ENCODE measurements around the gene DDX47. TPM values are rescaled to one million over a fixed set of nuclear protein-coding genes. Genes with fewer than 3 reads are reported as not detected.

The DDX47 gene
- total and polyA plus RNA-seq, 4 donors, result 20.2 to 37.2 (median 25.9) TPM

GRCh38 chr12:12877153-12877768, 64.1 kb downstream of the DDX47 start:
- Histone ChIP-seq H3K27me3 (ENCODE audit: control insufficient read depth in 4 of 4, insufficient read depth in 4 of 4, low read length in 3 of 4) (no peaks in the 10 kb centered on the region), H3K36me3 (ENCODE audit: control insufficient read depth in 4 of 4, insufficient read depth in 3 of 4, low read depth in 1 of 4, low read length in 3 of 4) (no peaks in the 10 kb centered on the region), H3K9me3 (ENCODE audit: control insufficient read depth in 4 of 4, low read length in 3 of 4) (no peaks in the 10 kb centered on the region), H3K4me3 (ENCODE audit: low read depth in 1 of 3, low read length in 3 of 3) (no peak overlapping the region), H3K9ac (ENCODE audit: low read depth in 1 of 2, low read length in 2 of 2) (no peak overlapping the region), H3K27ac (ENCODE audit: low read depth in 1 of 2, low read length in 2 of 2) (no peak overlapping the region), H3K4me1 (ENCODE audit: control insufficient read depth in 4 of 4, insufficient read depth in 4 of 4, low read length in 3 of 4) (no peaks in the 10 kb centered on the region)
- DNase-seq (ENCODE audit: low spot score), result no peak
- 69% methylated on average over 5 of the region's 5 CpGs for WGBS
- TF ChIP-seq, protein P1, sequence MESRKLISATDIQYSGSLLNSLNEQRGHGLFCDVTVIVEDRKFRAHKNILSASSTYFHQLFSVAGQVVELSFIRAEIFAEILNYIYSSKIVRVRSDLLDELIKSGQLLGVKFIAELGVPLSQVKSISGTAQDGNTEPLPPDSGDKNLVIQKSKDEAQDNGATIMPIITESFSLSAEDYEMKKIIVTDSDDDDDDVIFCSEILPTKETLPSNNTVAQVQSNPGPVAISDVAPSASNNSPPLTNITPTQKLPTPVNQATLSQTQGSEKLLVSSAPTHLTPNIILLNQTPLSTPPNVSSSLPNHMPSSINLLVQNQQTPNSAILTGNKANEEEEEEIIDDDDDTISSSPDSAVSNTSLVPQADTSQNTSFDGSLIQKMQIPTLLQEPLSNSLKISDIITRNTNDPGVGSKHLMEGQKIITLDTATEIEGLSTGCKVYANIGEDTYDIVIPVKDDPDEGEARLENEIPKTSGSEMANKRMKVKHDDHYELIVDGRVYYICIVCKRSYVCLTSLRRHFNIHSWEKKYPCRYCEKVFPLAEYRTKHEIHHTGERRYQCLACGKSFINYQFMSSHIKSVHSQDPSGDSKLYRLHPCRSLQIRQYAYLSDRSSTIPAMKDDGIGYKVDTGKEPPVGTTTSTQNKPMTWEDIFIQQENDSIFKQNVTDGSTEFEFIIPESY (IDR thresholded peaks at IDR 0.05), result no peak
- TF ChIP-seq CTCF (IDR thresholded peaks at IDR 0.05; ENCODE audit: low read depth, low read length, missing input control), result no peak
- no peak for TF ChIP-seq TAF1 (conservative IDR thresholded peaks at IDR 0.05)
- TF ChIP-seq FOXA1 (IDR thresholded peaks at IDR 0.05), result no peak
- TF ChIP-seq EGR1 (IDR thresholded peaks at IDR 0.05; ENCODE audit: low read depth in 2 of 2), result no peak
- TF ChIP-seq, protein P2, sequence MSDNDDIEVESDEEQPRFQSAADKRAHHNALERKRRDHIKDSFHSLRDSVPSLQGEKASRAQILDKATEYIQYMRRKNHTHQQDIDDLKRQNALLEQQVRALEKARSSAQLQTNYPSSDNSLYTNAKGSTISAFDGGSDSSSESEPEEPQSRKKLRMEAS (IDR thresholded peaks at IDR 0.05), result no peak
- no peak for TF ChIP-seq NR2F2 (IDR thresholded peaks at IDR 0.05)

DNA sequence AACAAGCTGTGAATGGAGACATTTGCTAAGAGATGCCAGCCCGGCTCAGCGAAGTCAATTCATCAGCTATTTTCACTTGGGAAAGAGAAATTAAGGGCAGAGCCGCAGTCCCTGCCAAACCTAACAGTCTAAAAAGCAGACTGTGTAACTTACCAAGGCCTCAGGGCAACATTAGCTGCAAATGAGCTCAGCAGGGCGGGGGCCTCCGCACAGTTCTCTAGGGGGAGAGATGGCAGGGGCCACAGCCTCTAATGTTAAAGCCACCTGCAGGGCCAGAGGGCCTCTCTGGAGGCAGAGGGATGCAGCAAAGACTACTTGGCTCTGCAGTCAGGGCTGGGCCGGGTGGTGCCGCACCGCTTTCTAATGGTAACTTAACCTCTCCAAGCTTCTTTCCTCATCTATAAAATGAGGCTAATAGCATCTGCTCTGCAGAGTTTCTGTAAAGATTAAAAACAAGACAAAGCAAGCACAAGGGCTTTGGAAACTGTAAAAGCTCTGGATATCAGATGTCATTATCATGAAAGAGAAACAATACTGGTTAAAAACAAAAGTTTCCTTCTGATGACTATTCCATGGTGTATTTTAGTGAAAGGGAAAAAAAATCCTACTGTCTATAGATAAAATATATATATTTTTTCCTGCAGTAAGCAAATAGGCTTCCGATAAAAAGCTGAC, 64.8 kb downstream of the DDX47 start:
- H3K27me3 ChIP-seq (ENCODE audit: control insufficient read depth in 4 of 4, insufficient read depth in 4 of 4, low read length in 3 of 4), result no peaks in the 10 kb centered on the region
- no peak overlapping the region for H3K4me3 ChIP-seq (ENCODE audit: low read depth in 1 of 3, low read length in 3 of 3)
- no peak overlapping the region for H3K9ac ChIP-seq (ENCODE audit: low read depth in 1 of 2, low read length in 2 of 2)
- no peaks in the 10 kb centered on the region for H3K36me3 ChIP-seq (ENCODE audit: control insufficient read depth in 4 of 4, insufficient read depth in 3 of 4, low read depth in 1 of 4, low read length in 3 of 4)
- TF ChIP-seq EGR1 (IDR thresholded peaks at IDR 0.05; ENCODE audit: low read depth in 2 of 2) (no peak), FOXA1 (IDR thresholded peaks at IDR 0.05) (no peak), JUND (IDR thresholded peaks at IDR 0.05) (no peak), GABPA (IDR thresholded peaks at IDR 0.05 in 1 of 2, conservative IDR thresholded peaks at IDR 0.05 in 1 of 2) (no peak), REST (IDR thresholded peaks at IDR 0.05) (no peak), NR2F2 (IDR thresholded peaks at IDR 0.05) (no peak), YY1 (IDR thresholded peaks at IDR 0.05) (no peak), HNF4G (IDR thresholded peaks at IDR 0.05) (no peak), ATF3 (IDR thresholded peaks at IDR 0.05) (no peak), CTCF (IDR thresholded peaks at IDR 0.05; ENCODE audit: low read depth, low read length, missing input control) (no peak)
- TF ChIP-seq, protein P2 (IDR thresholded peaks at IDR 0.05), result no peak
- H3K27ac ChIP-seq (ENCODE audit: low read depth in 1 of 2, low read length in 2 of 2), result no peak overlapping the region
- 88% methylated on average over 9 of the region's 9 CpGs for WGBS
- DNase-seq (ENCODE audit: low spot score), result no peak
- no peaks in the 10 kb centered on the region for H3K9me3 ChIP-seq (ENCODE audit: control insufficient read depth in 4 of 4, low read length in 3 of 4)
- H3K4me1 ChIP-seq (ENCODE audit: control insufficient read depth in 4 of 4, insufficient read depth in 4 of 4, low read length in 3 of 4), result no peaks in the 10 kb centered on the region
